Progenitor cell of endocrine pancreas (in vitro differentiated cells): ENCODE data around the gene RAB3IL1. TPM values are rescaled to one million over a fixed set of nuclear protein-coding genes. Genes with fewer than 3 reads are reported as not detected.

Experiments
- DNase-seq: peaks from one replicate; pipeline ENCODE4 v3.0.0; 2021; ENCODE audit warnings: low spot score; ENCODE audit not compliant: unreplicated experiment
- H3K27ac Mint-ChIP-seq: 2 replicates; pipeline ENCODE4 v1.8.0; 2021; ENCODE audit warnings: mild to moderate bottlenecking, moderate library complexity, mixed read lengths
- H3K27me3 Mint-ChIP-seq: 2 replicates; pipeline ENCODE4 v1.8.0; 2021; ENCODE audit warnings: mixed read lengths
- H3K36me3 Mint-ChIP-seq: 2 replicates; pipeline ENCODE4 v1.8.0; 2022; ENCODE audit warnings: mixed read lengths; ENCODE audit not compliant: insufficient read depth
- H3K4me1 Mint-ChIP-seq: 2 replicates; pipeline ENCODE4 v1.8.0; 2021; ENCODE audit warnings: low read depth, mixed read lengths
- H3K4me3 Mint-ChIP-seq: 2 replicates; pipeline ENCODE4 v1.8.0; 2021; ENCODE audit warnings: low read depth, mild to moderate bottlenecking, moderate library complexity, mixed read lengths
- H3K9me3 Mint-ChIP-seq: 2 replicates; pipeline ENCODE4 v1.8.0; 2021; ENCODE audit warnings: low read depth, mixed read lengths
- CTCF ChIP-seq: fragments of 200-600 bp; sonication (generic); IDR thresholded peaks from one replicate; pipeline ENCODE4 v1.5.0; 2021; ENCODE audit warnings: antibody characterized with exemption, mild to moderate bottlenecking; ENCODE audit not compliant: unreplicated experiment
- total RNA-seq: library from RNA; stranded (reverse); gene quantifications from 2 replicates; pipeline ENCODE4 v1.2.1, GENCODE V29; 2021

The RAB3IL1 gene
- total RNA-seq, 1 donor from 2014 or later = 0.53 TPM

GRCh38 chr11:61869708-61870451, 47.5 kb downstream of the RAB3IL1 start:
- TF ChIP-seq CTCF = no peak
- Mint-ChIP-seq H3K4me1 (peaks cover 11% of the 10 kb centered on the region), H3K4me3 (no peak overlapping the region), H3K9me3 (no peaks in the 10 kb centered on the region), H3K27me3 (peaks cover 8% of the 10 kb centered on the region), H3K36me3 (peaks cover 6% of the 10 kb centered on the region), H3K27ac (peak overlapping the region; percentile 82)
- no peak for DNase-seq

GRCh38 chr11:61869429-61869707, 48.0 kb downstream of the RAB3IL1 start:
- H3K4me3 Mint-ChIP-seq = no peak overlapping the region
- H3K36me3 Mint-ChIP-seq = peaks cover 9% of the 10 kb centered on the region
- H3K27ac Mint-ChIP-seq = peak overlapping the region; percentile 82
- DNase-seq = no peak
- TF ChIP-seq CTCF = no peak
- peaks cover 11% of the 10 kb centered on the region for H3K4me1 Mint-ChIP-seq
- H3K9me3 Mint-ChIP-seq = no peaks in the 10 kb centered on the region
- peaks cover 8% of the 10 kb centered on the region for H3K27me3 Mint-ChIP-seq

GRCh38 chr11:61868571-61869428, 48.6 kb downstream of the RAB3IL1 start:
- Mint-ChIP-seq H3K4me3 (no peak overlapping the region), H3K27me3 (peaks cover 8% of the 10 kb centered on the region), H3K27ac (no peak overlapping the region), H3K4me1 (peaks cover 11% of the 10 kb centered on the region), H3K9me3 (no peaks in the 10 kb centered on the region), H3K36me3 (peaks cover 9% of the 10 kb centered on the region)
- no peak for DNase-seq
- TF ChIP-seq CTCF = no peak

- peaks cover 9% of the 10 kb centered on the region for H3K36me3 Mint-ChIP-seq
- no peaks in the 10 kb centered on the region for H3K9me3 Mint-ChIP-seq
- TF ChIP-seq CTCF = no peak
- H3K27ac Mint-ChIP-seq = peak overlapping the region; percentile 20
- H3K4me1 Mint-ChIP-seq = peaks cover 11% of the 10 kb centered on the region
- peaks cover 5% of the 10 kb centered on the region for H3K27me3 Mint-ChIP-seq
- no peak for DNase-seq
- no peak overlapping the region for H3K4me3 Mint-ChIP-seq
These were observed 50.4 kb downstream of the RAB3IL1 start for GRCh38 chr11:61866958-61867343.

- no peak for TF ChIP-seq CTCF
- peaks cover 11% of the 10 kb centered on the region for H3K4me1 Mint-ChIP-seq
- DNase-seq = no peak
- no peaks in the 10 kb centered on the region for H3K9me3 Mint-ChIP-seq
- H3K4me3 Mint-ChIP-seq = no peak overlapping the region
- peaks cover 3% of the 10 kb centered on the region for H3K27me3 Mint-ChIP-seq
- H3K36me3 Mint-ChIP-seq = peaks cover 12% of the 10 kb centered on the region
- no peak overlapping the region for H3K27ac Mint-ChIP-seq
These were observed 51.0 kb downstream of the RAB3IL1 start for GRCh38 chr11:61866231-61866957.
